Prostate gland (tissue), 2 donors: ENCODE results near the gene KIF16B.
"Not testable (repeated sequence)": the region's sequence is repeated elsewhere in the genome, so short reads cannot be mapped to it uniquely, and the experiment has no call there.

Source experiments
- CTCF ChIP-seq, 4 experiments: fragments of 200-600 bp in 2 of 4; fragments of 450-650 bp in 2 of 4; sonication (generic) in 2 of 4; IDR thresholded peaks; 1 replicate in 3 of 4; 2 replicates in 1 of 4; pipeline ENCODE4 v1.5.1; 2016 to 2019; ENCODE audit warnings: antibody characterized with exemption in 4 of 4, mild to moderate bottlenecking in 2 of 4, moderate library complexity in 2 of 4
- POLR2A ChIP-seq: fragments of 450-650 bp; IDR thresholded peaks from one replicate; pipeline ENCODE4 v1.6.1; 2016; ENCODE audit warnings: antibody characterized with exemption, mild to moderate bottlenecking

- TF ChIP-seq CTCF (IDR thresholded peaks at IDR 0.05); POLR2A: not testable (repeated sequence)
These were observed 53.6 kb downstream of the KIF16B start for GRCh38 chr20:16519673-16520072.
